Measurements from ENCODE around the gene ECHS1. TPM values are rescaled to one million over a fixed set of nuclear protein-coding genes. Genes with fewer than 3 reads are reported as not detected.

Gene ECHS1
- total and polyA plus RNA-seq, 9 of the 15 experiments (the other 6 are each of a cell fraction or from before 2014, with no cell fraction given), result 16.6 to 100 (median 68.1) TPM

GRCh38 chr10:133373174-133374090 is at the start of gene ECHS1 (continued):
- TF ChIP-seq CHD7 (IDR thresholded peaks at IDR 0.05; ENCODE audit: low read depth, low read length), result no peak
- no peak for TF ChIP-seq PKNOX1 (IDR thresholded peaks at IDR 0.05)
- TF ChIP-seq ZNF699 (CRISPR knock-in tag; IDR thresholded peaks at IDR 0.05; ENCODE audit: insufficient replicate concordance), result no peak
- TF ChIP-seq GATAD2A (IDR thresholded peaks at IDR 0.05), result no peak
- no peak for TF ChIP-seq ZSCAN29 (IDR thresholded peaks at IDR 0.05)
- TF ChIP-seq ZNF224 (CRISPR knock-in tag; IDR thresholded peaks at IDR 0.05), result no peak
- no peak for TF ChIP-seq CBX1 (IDR thresholded peaks at IDR 0.05; ENCODE audit: low read depth)
- no peak for TF ChIP-seq MCM3 (IDR thresholded peaks at IDR 0.05)
- no peak for TF ChIP-seq ZNF384 (IDR thresholded peaks at IDR 0.05; ENCODE audit: low read depth, low read length)
- no peak for TF ChIP-seq CUX1 (CRISPR knock-in tag; IDR thresholded peaks at IDR 0.05)
